ENCODE data around the gene SBSN.

Gene SBSN

DNA sequence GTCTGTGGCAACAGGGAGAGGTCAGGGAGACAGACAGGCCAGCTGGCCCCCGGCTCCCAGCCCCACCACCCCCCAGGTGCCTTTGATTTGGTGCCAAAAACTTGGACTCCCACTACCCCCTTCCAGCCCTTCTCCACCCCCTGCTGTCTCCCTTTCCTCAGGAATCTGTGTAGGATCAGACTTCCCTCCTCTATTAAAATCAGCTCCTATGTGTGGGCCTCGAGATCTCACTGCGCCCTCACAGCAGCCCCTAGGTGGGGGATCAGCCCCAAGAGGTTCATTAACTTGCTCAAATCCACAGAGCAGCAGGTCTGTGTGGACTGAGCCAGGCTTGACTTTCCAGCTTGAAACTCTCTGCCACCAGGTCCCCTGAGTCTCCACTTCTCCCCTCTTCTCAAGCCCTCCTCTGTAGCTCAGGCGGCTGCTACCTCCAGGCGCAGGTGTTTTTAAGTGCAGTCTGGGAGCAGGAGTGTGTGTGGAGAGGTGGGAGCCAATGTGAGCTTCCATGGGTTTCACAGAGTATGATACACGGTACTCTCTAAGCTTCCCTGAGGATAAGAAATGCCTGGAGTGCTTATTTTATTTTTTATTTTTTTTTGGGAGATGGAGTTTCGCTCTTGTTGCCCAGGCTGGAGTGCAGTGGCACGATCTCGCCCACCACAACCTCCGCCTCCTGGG lies 6.8 kb upstream of the SBSN start:
- H3K4me3 ChIP-seq: no peak overlapping the region
- no peak overlapping the region for H3K27ac ChIP-seq

DNA sequence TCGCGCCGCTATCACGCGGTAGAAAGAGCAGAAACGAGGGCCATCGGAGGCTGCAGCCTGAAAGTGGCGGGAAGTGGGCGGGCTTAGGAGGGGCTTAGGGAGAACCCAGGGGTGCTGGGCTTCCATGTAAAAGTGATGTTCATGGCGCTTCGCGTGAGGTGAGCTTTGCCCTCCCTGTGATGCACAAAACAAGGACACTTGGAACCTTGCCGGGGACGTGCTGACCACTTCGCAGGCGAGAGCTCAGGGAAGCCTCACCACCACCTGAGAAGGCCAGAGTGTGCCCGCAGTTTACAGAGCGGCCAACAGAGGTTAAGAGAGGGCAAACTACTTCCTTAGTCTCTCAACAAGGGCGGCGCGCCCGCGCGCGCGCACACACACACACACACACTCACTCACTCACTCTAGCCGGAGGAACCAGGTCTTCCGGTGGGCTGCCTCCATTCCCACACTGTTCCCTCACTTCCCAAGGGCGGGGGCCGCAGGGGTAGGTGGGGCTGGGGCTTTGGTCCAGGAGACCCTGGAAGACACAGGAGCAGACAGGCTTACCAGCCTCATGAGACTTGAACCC lies 5.8 kb upstream of the SBSN start:
- no peak overlapping the region for H3K27ac ChIP-seq

DNA sequence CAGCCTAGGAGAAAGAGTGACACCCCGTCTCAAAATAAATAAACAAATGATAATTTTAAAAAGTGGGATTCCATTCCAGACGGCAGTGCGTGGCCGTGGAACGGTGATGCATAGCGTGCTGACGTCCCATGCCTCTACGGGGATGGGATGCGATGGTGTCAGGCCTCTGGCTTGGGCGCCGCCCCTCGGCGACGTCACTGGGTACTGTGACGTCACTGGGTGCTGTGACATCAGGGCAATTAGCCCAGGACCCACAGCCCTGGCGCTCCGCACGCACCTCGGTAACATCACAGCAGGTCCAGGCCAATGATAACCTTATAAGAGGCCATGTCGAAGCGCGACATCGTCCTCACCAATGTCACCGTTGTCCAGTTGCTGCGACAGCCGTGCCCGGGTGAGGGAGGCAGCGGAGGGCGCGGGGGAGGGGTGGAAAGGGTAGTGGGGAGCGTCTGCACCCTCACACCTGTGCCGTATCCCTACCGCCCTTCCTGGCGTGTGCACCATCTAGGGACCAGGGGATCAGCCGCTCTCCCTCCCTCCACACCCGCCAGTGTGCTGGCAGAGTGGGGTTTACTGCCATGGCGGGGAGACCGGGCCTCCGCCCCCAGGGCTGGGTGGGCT lies 5.2 kb upstream of the SBSN start, which contains the start of gene GAPDHS:
GAPDHS (plus strand) TSS at position 256 of the 621 bp plus-strand sequence; CDS start at position 328, 72 bp downstream.
- peak within 1 kb of the TSS in 3 of 7 experiments; percentile 4 to 14 (median 12) for H3K4me3 ChIP-seq

More for the DNA sequence above, 5.8 kb upstream of the SBSN start:
- H3K4me3 ChIP-seq: peak overlapping the region in 3 of 7 experiments; percentile 4 to 14 (median 12)

GRCh38 chr19:35531291-35531690 lies 3.2 kb upstream of the SBSN start:
- H3K27ac ChIP-seq: peak overlapping the region in 1 of 21 experiments; percentile 78
- H3K4me3 ChIP-seq: no peak overlapping the region

More for the DNA sequence above, 5.2 kb upstream of the SBSN start, which contains the start of gene GAPDHS:
- no peak within 1 kb of the TSS for H3K27ac ChIP-seq

DNA sequence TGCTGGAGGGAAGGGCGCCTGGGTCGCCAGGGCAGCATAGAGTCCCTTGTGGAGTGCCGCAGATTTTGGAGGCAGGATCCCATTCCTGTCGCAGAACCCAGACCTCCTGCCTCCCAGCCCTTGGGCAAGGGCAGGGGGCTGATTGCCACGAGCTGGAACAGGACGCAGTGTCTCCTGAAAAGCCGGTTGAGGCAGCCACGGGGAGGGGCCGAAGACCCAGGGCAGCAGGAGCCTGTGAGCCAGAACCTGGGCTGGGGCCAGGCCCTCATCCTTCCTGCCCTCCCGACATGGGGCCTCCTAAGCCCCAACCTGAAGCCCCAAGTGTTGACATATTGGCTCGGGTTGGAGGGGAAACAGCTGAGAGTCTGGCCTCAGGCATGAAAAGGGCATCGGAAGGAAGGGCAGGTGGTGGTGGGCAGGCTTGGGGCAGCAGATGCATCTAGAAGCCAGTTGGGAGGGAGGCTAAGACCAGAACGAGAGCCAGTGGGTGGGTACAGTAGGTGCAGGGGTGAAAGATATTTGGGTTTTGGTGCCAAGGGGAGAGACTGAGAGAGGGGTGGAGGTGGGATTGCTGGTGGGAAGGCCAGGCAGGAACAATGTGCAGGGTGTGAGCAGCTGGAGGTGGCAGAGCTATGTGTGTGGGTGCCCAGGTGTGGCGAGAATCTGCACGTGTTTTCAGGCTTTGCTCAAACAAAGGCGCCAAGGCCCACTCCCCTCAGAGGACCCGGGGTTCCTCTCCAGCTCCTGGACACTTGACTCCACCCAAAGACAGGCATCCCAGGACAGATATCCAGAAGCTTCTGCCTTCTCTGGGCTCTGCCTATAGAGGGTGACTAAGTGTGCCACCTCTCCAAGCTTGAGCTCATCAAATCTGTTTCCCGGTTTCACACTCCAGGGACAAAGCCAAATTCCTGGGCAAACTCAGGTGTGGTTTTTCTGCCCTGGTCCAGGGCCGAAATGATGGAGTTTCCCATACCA lies 1.4 kb upstream of the SBSN start:
- Histone ChIP-seq H3K27ac (peak overlapping the region in 15 of 21 experiments; percentile 0 to 80 (median 61)), H3K4me3 (no peak overlapping the region)

- Histone ChIP-seq H3K4me3 (peak overlapping the region in 5 of 7 experiments; percentile 4 to 30 (median 24)), H3K27ac (peak overlapping the region in 2 of 21 experiments; percentile 29 to 71)
Observed at GRCh38 chr19:35525873-35526272, 2.2 kb downstream of the SBSN start.

GRCh38 chr19:35524181-35524837 lies 3.8 kb downstream of the SBSN start:
- no peak overlapping the region for H3K4me3 ChIP-seq
- no peak overlapping the region for H3K27ac ChIP-seq

DNA sequence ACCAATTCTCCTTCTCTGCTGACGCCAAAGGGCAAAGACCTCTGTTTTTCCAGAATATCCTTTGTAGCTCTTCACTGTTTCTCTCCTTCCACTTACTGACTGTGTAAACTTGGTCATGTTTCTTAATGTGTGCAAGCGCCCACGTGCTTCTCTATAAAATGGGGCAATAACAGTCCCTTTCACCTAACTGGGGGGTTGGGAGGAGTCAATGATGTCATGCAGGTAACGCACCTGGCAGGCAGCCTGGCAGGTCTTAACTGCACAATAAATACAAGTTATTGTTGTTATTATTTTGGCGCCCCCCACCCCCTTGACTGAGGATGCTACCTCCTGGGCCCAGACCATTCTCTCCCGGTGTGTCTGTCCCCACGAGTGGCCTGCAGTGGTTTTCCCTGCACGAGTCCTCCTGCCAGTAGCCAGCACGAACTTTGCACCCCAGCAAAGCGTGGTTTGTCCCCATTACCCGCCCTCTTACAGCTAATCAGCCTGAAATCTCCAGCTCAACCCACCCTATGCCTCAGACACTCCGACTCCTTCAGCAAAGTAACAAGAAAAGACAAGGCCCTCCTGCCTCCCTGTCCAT lies 5.3 kb downstream of the SBSN start:
- Histone ChIP-seq H3K27ac (no peak overlapping the region), H3K4me3 (no peak overlapping the region)

GRCh38 chr19:35521124-35521743 lies 6.9 kb downstream of the SBSN start:
- no peak overlapping the region for H3K27ac ChIP-seq
- H3K4me3 ChIP-seq: no peak overlapping the region

GRCh38 chr19:35519291-35519690 lies 8.8 kb downstream of the SBSN start:
- H3K4me3 ChIP-seq: no peak overlapping the region
- peak overlapping the region in 10 of 21 experiments; percentile 1 to 75 (median 60) for H3K27ac ChIP-seq

GRCh38 chr19:35518313-35518712 lies 9.8 kb downstream of the SBSN start:
- H3K27ac ChIP-seq: peak overlapping the region in 15 of 21 experiments; percentile 1 to 75 (median 38)

GRCh38 chr19:35517342-35517741 lies 10.8 kb downstream of the SBSN start:
- Histone ChIP-seq H3K27ac (no peak overlapping the region), H3K4me3 (no peak overlapping the region)

More at GRCh38 chr19:35518313-35518712, 9.8 kb downstream of the SBSN start:
- no peak overlapping the region for H3K4me3 ChIP-seq

DNA sequence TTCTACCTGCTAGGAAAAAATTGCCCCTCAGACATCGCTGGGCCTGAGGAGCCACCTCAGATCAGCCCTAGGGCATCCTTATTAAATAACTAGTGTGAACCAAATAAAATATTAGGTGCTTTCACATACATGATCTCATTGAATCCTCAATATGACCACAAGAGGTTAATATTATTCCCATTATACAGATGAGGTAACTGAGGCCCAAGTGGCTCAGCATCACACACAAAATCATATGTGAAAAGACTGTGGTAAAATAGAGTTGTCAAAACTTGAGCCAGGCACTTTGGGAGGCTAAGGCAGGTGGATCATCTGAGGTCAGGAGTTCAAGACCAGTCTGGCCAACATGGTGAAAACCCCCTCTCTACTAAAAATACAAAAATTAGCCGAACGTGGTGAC lies 11.8 kb downstream of the SBSN start:
- H3K27ac ChIP-seq: no peak overlapping the region
- H3K4me3 ChIP-seq: no peak overlapping the region

GRCh38 chr19:35514282-35514809 lies 13.8 kb downstream of the SBSN start:
- Histone ChIP-seq H3K27ac (peak overlapping the region in 17 of 21 experiments; percentile 19 to 82 (median 70)), H3K4me3 (no peak overlapping the region)

GRCh38 chr19:35513628-35514281 lies 14.4 kb downstream of the SBSN start, which contains the start of gene DMKN:
DMKN (minus strand) TSS chr19:35513649; CDS start chr19:35513475, 174 bp downstream.
- Histone ChIP-seq H3K27ac (peak within 1 kb of the TSS in 18 of 21 experiments; percentile 21 to 82 (median 70)), H3K4me3 (peak within 1 kb of the TSS in 5 of 7 experiments; percentile 0 to 29 (median 13))

DNA sequence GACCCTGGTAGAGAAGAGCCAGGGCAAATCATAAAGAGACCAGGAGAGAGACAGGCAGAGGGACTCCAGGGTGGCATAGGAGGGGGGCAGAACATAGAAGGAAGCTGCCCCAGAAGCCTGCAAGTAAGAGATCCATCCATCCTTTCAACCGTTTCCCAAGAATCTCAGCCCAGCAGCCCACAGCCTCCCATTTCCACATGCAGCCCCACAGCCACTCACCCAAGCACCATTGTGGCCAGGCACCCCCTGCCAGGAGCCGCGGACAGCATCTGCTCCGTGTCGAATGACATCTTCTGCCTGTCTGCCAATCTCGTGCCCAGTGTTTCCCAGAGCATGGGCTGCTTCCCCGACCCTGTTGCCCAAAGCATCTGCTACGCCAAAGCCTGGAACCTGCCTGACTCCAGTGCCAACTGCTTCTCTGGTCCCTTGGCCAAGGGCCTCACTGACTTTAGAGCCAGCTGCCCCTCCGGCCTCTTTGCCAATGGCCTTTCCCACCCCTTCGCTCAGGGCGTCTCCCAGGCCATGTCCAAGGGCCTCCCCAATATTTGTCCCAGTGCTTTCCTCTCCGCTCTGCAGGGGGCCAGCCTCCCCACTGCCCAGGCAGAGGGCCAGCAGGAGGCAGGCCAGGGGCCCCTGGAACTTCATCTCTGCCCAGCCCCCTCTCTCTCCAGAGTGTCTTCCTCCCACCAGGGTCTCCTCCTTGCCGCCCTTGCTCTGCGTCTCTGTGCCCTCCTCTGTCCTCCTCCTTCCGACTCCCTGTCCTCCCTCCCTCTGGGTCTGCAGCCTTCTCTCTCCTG lies 15.1 kb downstream of the SBSN start:
- Histone ChIP-seq H3K27ac (peak overlapping the region in 16 of 21 experiments; percentile 1 to 82 (median 38)), H3K4me3 (peak overlapping the region in 5 of 7 experiments; percentile 0 to 29 (median 13))

All from skin epidermis (tissue), 12 donors.